ENCODE results near the gene NKPD1.

- TF ChIP-seq CTCF (conservative IDR thresholded peaks at IDR 0.05; ENCODE audit: low read depth in 2 of 2), result no peak
- no peak for TF ChIP-seq EZH2 (IDR thresholded peaks at IDR 0.05; ENCODE audit: low read depth, unreplicated experiment)
- no peak for TF ChIP-seq EZH2phosphoT487 (IDR thresholded peaks at IDR 0.05; ENCODE audit: unreplicated experiment)
- TF ChIP-seq JUNB (IDR thresholded peaks at IDR 0.05; ENCODE audit: unreplicated experiment), result no peak
- TF ChIP-seq POLR2AphosphoS5 (IDR thresholded peaks at IDR 0.05; ENCODE audit: low read depth), result no peak
- TF ChIP-seq REST (IDR thresholded peaks at IDR 0.05; ENCODE audit: unreplicated experiment), result no peak
Observed at GRCh38 chr19:45184115-45184514, 23.3 kb upstream of the NKPD1 start.
